SK-N-SH treated with all-trans-retinoic acid at 6 μM for 48 hours (cell line): ENCODE results near the gene PFKP.

Experiments used
- ARNTL ChIP-seq: fragments of 450-650 bp; formaldehyde crosslinking; IDR thresholded peaks from 2 replicates; pipeline ENCODE4 v1.5.0; 2020; ENCODE audit warnings: low read depth, mild to moderate bottlenecking, moderate library complexity, borderline replicate concordance
- ESRRG ChIP-seq: fragments of 250-450 bp; sonication (Bioruptor Pico); IDR thresholded peaks from 2 replicates; pipeline ENCODE4 v1.6.1; 2021; ENCODE audit warnings: mild to moderate bottlenecking
- GLIS3 ChIP-seq: fragments of 250-450 bp; sonication (Bioruptor Pico); IDR thresholded peaks from 2 replicates; pipeline ENCODE4 v1.5.0; 2020; ENCODE audit warnings: mild to moderate bottlenecking, moderate library complexity
- OSR1 ChIP-seq: fragments of 250-450 bp; sonication (Bioruptor Pico); IDR thresholded peaks from 2 replicates; pipeline ENCODE4 v1.8.0; 2022; ENCODE audit warnings: moderate library complexity, mild to moderate bottlenecking, inconsistent platforms
- PATZ1 ChIP-seq: fragments of 250-450 bp; sonication (Bioruptor Pico); IDR thresholded peaks from 2 replicates; pipeline ENCODE4 v1.8.0; 2020; ENCODE audit warnings: mild to moderate bottlenecking, moderate library complexity, borderline replicate concordance
- SNAI2 ChIP-seq: fragments of 250-450 bp; sonication (Bioruptor Pico); IDR thresholded peaks from 2 replicates; pipeline ENCODE4 v1.5.0; 2020; ENCODE audit warnings: mild to moderate bottlenecking, moderate library complexity
- TOX ChIP-seq: fragments of 250-450 bp; sonication (Bioruptor Pico); IDR thresholded peaks from 2 replicates; pipeline ENCODE4 v1.8.0; 2021; ENCODE audit warnings: mild to moderate bottlenecking, moderate library complexity, borderline replicate concordance
- ZC3H10 ChIP-seq: fragments of 250-450 bp; sonication (Bioruptor Pico); IDR thresholded peaks from 2 replicates; pipeline ENCODE4 v1.5.1; 2021; ENCODE audit warnings: mild to moderate bottlenecking, moderate library complexity
- ZNF565 ChIP-seq: fragments of 450-650 bp; formaldehyde crosslinking; conservative IDR thresholded peaks from 2 replicates; pipeline ENCODE4 v1.5.0; 2020; ENCODE audit warnings: low read depth, mild to moderate bottlenecking, moderate library complexity
- TF ChIP-seq, protein P1 (sequence below): fragments of 250-450 bp; sonication (Bioruptor Pico); IDR thresholded peaks from 2 replicates; pipeline ENCODE4 v1.5.0; 2020; ENCODE audit warnings: mild to moderate bottlenecking, moderate library complexity

DNA sequence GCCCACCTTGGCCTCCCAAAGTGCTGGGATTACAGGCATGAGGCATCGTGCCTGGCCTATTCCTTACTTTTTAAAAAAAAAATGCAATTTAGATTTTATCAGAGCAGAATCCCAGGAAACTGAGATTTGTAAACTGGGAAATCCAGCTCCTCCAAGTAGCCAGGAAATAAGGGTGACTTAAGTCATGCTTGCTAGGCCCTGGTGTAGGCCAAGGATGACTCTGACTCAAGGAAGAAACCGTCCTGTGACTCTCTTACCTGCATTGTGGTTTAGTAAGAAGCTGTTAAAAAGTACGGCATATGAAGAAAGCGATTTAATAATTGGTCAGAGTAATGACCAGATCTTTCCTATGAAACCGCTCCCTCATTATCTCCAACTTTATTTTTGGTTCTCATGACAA lies 10.2 kb downstream of the PFKP start:
- TF ChIP-seq GLIS3 (CRISPR knock-in tag) (no peak), TOX (CRISPR knock-in tag) (no peak), ESRRG (no peak), ZC3H10 (no peak), SNAI2 (CRISPR knock-in tag) (no peak), ARNTL (no peak), ZNF565 (CRISPR knock-in tag) (no peak), PATZ1 (CRISPR knock-in tag) (no peak), OSR1 (CRISPR knock-in tag) (no peak)
- TF ChIP-seq, protein P1, sequence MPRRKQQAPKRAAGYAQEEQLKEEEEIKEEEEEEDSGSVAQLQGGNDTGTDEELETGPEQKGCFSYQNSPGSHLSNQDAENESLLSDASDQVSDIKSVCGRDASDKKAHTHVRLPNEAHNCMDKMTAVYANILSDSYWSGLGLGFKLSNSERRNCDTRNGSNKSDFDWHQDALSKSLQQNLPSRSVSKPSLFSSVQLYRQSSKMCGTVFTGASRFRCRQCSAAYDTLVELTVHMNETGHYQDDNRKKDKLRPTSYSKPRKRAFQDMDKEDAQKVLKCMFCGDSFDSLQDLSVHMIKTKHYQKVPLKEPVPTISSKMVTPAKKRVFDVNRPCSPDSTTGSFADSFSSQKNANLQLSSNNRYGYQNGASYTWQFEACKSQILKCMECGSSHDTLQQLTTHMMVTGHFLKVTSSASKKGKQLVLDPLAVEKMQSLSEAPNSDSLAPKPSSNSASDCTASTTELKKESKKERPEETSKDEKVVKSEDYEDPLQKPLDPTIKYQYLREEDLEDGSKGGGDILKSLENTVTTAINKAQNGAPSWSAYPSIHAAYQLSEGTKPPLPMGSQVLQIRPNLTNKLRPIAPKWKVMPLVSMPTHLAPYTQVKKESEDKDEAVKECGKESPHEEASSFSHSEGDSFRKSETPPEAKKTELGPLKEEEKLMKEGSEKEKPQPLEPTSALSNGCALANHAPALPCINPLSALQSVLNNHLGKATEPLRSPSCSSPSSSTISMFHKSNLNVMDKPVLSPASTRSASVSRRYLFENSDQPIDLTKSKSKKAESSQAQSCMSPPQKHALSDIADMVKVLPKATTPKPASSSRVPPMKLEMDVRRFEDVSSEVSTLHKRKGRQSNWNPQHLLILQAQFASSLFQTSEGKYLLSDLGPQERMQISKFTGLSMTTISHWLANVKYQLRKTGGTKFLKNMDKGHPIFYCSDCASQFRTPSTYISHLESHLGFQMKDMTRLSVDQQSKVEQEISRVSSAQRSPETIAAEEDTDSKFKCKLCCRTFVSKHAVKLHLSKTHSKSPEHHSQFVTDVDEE (CRISPR knock-in tag) = no peak
